Activated CD4-positive, alpha-beta T cell treated with anti-CD3 and anti-CD28 coated beads, Interleukin-10, Interleukin-2, amounts not matched to agents 100 ng/mL and 50 ng/mL, durations not matched to agents 16 hours and 8 hours (primary cell): ENCODE data around the gene SASH3.

Source experiments
- DNase-seq: peaks from one replicate; pipeline ENCODE4 v3.0.0-alpha.2; 2020

SASH3 gene

GRCh38 chrX:129785160-129785947 lies 5.6 kb downstream of the SASH3 start:
- DNase-seq: no peak

- no peak for DNase-seq
These were observed 6.5 kb downstream of the SASH3 start for GRCh38 chrX:129786210-129786651.

- DNase-seq: no peak
These were observed 7.7 kb downstream of the SASH3 start for GRCh38 chrX:129787336-129788055.

DNA sequence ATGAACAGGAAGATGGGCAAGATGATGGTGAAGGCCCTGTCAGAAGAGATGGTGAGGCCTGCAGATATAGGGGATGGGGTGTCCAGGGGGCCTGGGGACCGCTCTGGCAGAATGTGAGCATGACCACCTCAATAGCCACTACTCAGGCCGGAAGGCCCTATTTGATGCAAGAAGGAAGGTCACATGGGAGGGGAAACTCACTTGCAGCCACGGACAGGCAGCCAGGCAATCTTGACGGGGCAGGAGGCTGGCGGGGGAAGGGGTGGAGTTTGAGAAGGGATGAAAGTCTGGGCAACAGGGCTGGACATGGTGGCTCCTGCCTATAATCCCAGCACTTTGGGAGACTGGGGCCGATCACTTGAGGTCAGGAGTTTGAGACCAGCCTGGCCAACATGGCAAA lies 8.8 kb downstream of the SASH3 start:
- no peak for DNase-seq

- DNase-seq: no peak
These were observed 10.4 kb downstream of the SASH3 start for GRCh38 chrX:129790146-129790545.

DNA sequence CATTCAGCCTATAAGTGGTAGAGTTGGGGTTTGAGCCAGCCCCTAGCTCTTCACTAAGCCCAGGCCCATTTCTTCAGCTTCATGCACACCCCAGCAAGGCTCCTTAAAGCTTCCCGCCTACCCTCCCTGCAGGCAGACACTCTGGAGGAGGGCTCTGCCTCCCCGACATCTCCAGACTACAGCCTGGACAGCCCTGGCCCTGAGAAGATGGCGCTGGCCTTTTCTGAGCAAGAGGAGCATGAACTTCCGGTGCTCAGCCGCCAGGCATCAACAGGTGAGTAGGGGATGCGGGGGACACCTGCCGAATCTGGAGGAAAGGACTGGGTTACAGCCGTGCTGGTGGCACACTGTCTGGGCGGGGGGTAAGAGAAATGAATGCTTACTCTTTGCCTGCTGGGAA lies 11.1 kb downstream of the SASH3 start:
- no peak for DNase-seq

DNA sequence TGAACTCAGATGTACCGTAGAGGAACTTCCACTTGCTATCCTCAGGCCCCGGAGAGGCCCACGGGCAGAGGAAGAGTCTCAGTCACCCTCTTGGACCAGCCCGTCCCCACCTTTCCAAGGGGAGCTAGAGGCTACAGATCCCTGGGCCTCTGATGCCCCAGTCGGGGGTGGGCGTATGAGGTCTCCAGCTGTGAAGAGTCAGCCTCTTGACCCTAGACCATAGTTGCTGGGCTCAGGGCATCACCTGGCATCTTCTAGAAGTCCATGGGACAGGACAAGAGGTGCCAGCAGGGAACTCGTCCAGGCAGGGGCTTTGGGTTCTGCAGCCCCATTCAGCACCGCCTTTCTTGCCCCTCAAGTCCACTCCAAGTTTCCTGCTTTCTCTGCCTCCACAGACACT lies 11.6 kb downstream of the SASH3 start:
- no peak for DNase-seq

GRCh38 chrX:129791961-129792570 lies 12.3 kb downstream of the SASH3 start:
- no peak for DNase-seq

GRCh38 chrX:129792586-129793291 lies 13.0 kb downstream of the SASH3 start:
- no peak for DNase-seq

- DNase-seq: no peak
These were observed 13.9 kb downstream of the SASH3 start for GRCh38 chrX:129793604-129794191.

DNA sequence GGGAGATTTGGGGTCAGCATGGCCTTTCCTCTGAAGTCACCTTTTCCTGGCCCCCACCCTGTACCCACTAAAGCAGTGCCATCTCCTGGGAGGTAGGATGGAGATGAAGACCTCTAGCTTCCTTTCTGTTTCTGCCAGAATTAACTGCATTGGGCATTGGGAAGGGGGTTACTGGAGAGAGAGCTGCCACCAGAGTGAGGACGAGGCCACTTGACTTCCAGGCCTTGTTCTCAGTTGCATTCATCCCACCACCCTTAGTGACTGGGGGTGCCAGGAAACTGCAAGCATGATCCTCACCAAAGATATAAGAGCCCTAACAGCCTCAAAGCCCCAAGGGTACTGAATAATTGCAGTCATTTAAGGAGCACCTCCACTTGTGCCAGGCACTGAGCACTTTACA lies 15.8 kb downstream of the SASH3 start:
- DNase-seq: no peak

DNA sequence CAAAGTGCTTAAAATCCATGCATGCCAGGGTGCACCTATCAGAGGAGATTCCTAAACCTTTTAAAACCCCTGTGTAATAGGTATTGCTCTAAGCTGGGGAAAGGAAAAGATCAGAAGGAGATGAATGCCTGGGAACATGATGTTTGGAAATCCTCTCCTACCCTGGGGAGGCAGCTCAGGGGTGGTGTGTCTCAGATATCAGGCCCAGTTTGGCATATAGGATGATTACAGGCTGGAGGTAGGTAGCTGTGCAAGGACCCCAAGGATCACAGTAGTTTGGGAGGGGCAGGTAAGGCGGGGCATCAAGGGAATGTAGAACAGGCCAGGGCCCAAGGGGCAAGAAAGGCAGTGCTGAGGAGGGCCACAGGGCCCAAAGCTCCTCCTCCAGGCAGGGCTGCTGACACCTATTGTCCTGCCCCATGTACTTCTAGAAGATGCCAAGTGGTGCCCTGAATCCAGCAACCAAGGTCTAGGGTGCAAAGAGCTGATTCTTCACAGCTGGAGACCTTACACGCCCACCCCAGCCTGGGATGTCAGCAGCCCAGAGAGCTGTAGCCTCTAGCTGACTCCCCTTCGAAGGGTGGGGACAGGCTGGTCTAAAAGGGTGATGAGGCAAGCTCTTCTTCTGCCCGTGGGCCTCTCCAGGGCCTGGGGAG lies 17.6 kb downstream of the SASH3 start:
- no peak for DNase-seq

DNA sequence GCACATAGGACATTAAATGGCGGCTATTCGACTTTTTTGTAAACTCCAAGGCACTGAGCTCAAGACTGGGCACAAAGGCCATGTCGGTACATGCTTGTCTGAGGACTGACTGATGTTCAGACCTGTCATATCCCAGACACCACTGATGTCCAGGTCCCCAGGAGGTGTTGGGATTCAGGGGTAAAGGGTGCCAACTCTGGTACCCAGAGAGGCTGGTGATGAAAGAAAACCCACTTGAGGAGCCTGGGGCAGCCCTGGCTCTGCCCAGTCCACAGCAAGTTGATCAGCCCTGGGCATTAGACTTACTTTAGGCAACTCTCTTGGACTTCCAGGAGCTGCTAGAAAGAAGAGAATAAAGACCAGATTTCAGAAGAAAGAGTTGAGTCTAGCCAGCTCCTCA lies 18.7 kb downstream of the SASH3 start:
- DNase-seq: no peak

DNA sequence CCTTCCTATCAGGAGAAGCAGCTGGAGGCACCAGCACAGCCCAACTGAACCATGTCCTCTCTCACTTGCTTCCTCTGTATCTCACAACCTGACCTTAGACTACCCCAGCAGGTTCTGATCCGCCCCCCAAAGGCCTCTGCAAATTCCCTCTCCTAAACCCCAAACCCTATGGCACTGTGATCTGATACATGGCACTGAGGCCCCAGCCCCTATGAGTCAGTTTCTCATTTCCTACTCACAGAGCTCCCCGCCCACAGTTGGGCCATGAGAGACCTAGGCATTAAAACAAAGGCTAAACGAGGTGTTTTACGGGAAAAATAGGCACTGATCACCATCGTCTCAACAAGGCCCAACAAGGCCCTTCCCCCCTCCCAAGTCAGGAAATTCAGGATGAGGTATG lies 19.1 kb downstream of the SASH3 start:
- peak; percentile 45 for DNase-seq

DNA sequence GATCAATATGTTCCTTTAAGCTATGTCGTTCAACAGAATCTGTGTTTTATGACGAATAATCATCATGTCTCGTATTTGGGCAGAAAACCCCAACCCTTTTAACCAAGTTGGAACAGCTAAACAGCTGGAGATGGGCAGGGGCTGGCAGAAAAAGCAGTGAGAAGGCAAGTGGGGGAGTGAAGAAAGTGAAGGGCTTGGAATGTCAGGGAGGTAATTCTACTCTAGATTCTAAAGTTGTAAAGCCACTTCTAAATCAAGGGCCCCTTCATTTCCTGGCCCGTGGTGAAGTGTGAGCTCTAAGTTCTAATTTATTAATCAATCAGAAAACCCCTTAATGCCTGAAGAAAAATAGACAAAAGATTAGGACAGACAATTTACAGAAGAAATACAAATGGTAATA lies 20.4 kb downstream of the SASH3 start:
- DNase-seq: no peak

DNA sequence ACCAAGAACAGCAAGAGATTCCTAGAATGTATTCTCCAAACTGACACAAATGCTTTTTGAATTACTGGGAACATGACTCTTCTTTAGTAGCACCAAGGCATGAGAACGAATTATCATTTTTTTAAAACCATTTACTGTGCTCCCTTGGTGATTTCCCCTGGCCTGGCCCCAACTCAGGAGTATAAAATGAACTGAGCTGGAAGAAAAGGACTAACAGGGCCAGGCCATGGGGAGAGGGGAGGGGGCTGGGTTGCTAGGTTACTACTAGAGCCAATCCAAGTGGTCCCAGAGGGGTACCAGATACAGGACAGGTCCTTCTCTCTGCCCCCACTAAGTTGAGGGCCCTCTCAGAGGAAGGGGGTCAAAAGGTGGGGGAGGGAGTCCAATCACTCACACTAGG lies 23.1 kb downstream of the SASH3 start:
- no peak for DNase-seq

DNA sequence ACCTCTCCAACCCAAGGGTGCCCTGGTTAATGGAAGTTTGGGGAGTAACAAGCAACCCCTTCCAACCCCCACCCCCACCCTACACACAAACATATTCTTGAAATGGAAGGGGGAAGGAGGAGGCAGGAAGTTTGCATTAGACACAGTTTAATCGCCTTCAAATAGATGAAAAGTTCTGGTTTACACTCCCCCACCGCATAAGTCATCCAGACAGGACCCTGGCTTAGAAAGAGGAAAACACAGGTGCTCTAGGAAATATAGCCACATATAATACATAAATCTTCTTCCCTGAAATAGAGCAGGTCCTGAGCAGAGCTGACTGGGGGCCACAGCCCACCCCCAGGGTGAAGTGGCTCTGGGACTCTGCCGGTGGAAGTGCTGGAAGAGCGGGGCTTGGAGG lies 25.1 kb downstream of the SASH3 start:
- no peak for DNase-seq

DNA sequence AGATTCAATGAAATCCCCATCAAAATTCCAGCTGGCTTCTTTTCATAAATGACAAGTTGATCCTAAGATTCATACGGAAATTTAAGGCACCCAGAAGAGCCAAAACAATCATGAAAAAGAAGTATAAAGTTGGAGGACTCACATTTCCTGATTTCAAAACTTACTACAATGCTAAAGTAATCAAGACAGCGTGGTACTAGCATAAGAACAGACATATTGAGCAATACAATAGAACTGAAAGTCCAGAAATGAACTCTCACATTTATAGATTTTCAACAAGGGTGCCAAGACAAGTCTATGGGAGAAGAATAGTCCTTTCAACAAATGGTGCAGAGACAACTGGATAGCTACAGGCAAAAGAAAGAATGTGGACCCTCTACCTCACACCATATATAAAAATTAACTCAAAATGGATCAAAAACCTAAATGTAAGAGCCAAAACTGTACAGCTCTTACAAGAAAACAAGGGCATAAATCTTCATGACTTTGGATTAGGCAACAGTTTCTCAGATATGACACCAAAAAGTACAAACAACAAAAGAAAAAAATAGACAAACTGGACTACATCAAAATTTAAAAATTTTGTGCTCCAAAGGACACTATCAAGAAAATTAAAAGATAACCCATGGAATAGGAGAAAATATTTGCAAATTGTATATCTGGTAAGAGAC lies 28.5 kb downstream of the SASH3 start:
- DNase-seq: no peak

- DNase-seq: peak; percentile 30
These were observed 29.4 kb downstream of the SASH3 start for GRCh38 chrX:129808829-129809796.

DNA sequence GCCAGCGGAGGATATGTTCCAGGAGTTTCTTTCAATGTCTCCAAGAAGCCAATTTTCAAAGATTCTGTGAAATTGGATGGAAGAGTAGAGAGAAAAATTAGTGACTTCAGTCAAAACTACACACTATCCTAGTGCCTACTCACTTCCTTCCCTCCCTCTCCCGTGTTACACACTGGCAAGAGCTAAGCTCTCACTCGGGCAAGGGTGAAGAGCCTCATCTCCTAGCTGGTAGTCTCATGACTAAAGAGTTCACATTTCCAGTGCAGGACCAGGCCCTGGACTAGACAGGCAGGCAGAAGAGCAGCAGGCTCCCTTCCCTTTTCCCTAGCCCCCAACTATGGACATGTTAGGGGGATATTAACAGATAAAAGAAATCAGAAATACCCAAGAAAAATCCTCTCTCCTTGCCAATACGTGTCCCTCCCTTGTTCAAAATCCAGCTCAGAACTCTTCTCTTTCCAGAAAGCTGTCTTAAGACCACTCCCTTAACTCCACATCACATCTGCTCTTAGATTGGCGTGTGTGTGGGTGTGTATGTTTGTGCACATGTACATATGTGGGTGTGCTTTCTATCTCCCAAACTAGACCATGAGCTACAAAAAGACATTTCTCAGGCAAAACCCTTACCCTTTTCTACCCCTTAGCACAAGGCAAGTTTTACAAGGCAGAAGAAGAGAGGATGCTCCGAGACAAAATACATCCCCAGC lies 34.1 kb downstream of the SASH3 start:
- DNase-seq: no peak
